Measurements from ENCODE around the gene MAD1L1. TPM values are rescaled to one million over a fixed set of nuclear protein-coding genes. Genes with fewer than 3 reads are reported as not detected.

The MAD1L1 gene
- total and polyA plus RNA-seq, 2 of the 8 experiments (the other 6 are each of a cell fraction or from before 2014, with no cell fraction given) = 40.4 to 44.6 TPM

GRCh38 chr7:2138146-2138765 lies 94.5 kb downstream of the MAD1L1 start (continued):
- no peak for TF ChIP-seq SP1 (IDR thresholded peaks at IDR 0.05; ENCODE audit: low read depth, low read length)
